Measurements from ENCODE around the gene SNAP23.
A peak's percentile ranks its signal among the peaks of the same experiment; 100 is the strongest.
"Not testable (repeated sequence)": the region's sequence is repeated elsewhere in the genome, so short reads cannot be mapped to it uniquely, and the experiment has no call there.

The SNAP23 gene

GRCh38 chr15:42498212-42499068, 3.0 kb downstream of the SNAP23 start:
- no peak for DNase-seq

- DNase-seq: no peak
These were observed 4.6 kb downstream of the SNAP23 start for GRCh38 chr15:42499858-42500609.

GRCh38 chr15:42502477-42502876, 7.0 kb downstream of the SNAP23 start:
- DNase-seq: no peak

GRCh38 chr15:42503825-42504224, 8.4 kb downstream of the SNAP23 start:
- no peak for DNase-seq

GRCh38 chr15:42504631-42505030, 9.2 kb downstream of the SNAP23 start:
- no peak for DNase-seq

GRCh38 chr15:42507514-42507913, 12.1 kb downstream of the SNAP23 start:
- DNase-seq: no peak

GRCh38 chr15:42508263-42508690, 12.8 kb downstream of the SNAP23 start:
- no peak for DNase-seq

- DNase-seq: no peak
These were observed 15.0 kb downstream of the SNAP23 start for GRCh38 chr15:42510258-42511006.

- DNase-seq: no peak
These were observed 15.6 kb downstream of the SNAP23 start for GRCh38 chr15:42511007-42511391.

GRCh38 chr15:42523331-42523730, 27.9 kb downstream of the SNAP23 start:
- no peak for DNase-seq

- no peak for DNase-seq
These were observed 33.5 kb downstream of the SNAP23 start for GRCh38 chr15:42528970-42529369.

GRCh38 chr15:42533246-42533645, 37.8 kb downstream of the SNAP23 start:
- no peak for DNase-seq

- DNase-seq: no peak
These were observed 49.6 kb downstream of the SNAP23 start for GRCh38 chr15:42544853-42545629.

GRCh38 chr15:42547918-42548248, 52.4 kb downstream of the SNAP23 start:
- DNase-seq: no peak

GRCh38 chr15:42548249-42549031, 53.0 kb downstream of the SNAP23 start, which contains the start of the genes HAUS2 and LRRC57:
Gene HAUS2, plus strand, starts transcription at chr15:42548838. Its CDS starts 35 bp downstream, at chr15:42548873.
Gene LRRC57, minus strand, starts transcription at chr15:42548793. Its CDS starts 359 bp downstream, at chr15:42548434.
- peak; percentile 96 for DNase-seq

- DNase-seq: no peak
These were observed 53.6 kb downstream of the SNAP23 start for GRCh38 chr15:42549032-42549491.

- no peak for DNase-seq
These were observed 54.4 kb downstream of the SNAP23 start for GRCh38 chr15:42549741-42550392.

GRCh38 chr15:42553554-42553953, 58.1 kb downstream of the SNAP23 start:
- DNase-seq: no peak

- not testable (repeated sequence) for DNase-seq
These were observed 61.2 kb downstream of the SNAP23 start for GRCh38 chr15:42556550-42557207.

GRCh38 chr15:42558739-42559138, 63.3 kb downstream of the SNAP23 start:
- DNase-seq: no peak
